Occipital lobe (tissue), 2 donors: Measurements from ENCODE around the gene AFG3L2. TPM values are rescaled to one million over a fixed set of nuclear protein-coding genes. Genes with fewer than 3 reads are reported as not detected.

Source experiments
- DNase-seq: peaks from one replicate; lab custom pipeline; 2025; lab: John Stamatoyannopoulos, UW
- total RNA-seq: library from RNA; depleted of rRNA; stranded (reverse); fragments of >200 nt; gene quantifications from one replicate; pipeline ENCODE4 v1.2.3, GENCODE V29; 2014

Gene AFG3L2
- total RNA-seq, 1 donor from 2014 or later: 39.3 TPM

GRCh38 chr18:12361770-12362378, 15.2 kb downstream of the AFG3L2 start:
- no peak for DNase-seq

- DNase-seq: no peak
Observed at GRCh38 chr18:12359515-12359927, 17.5 kb downstream of the AFG3L2 start.

- no peak for DNase-seq
Observed at GRCh38 chr18:12352188-12352587, 24.8 kb downstream of the AFG3L2 start.

- no peak for DNase-seq
Observed at GRCh38 chr18:12347895-12348294, 29.1 kb downstream of the AFG3L2 start.

GRCh38 chr18:12346240-12346565, 30.8 kb downstream of the AFG3L2 start:
- no peak for DNase-seq

GRCh38 chr18:12345491-12346239, 31.4 kb downstream of the AFG3L2 start:
- DNase-seq: no peak

GRCh38 chr18:12342661-12343060, 34.4 kb downstream of the AFG3L2 start:
- DNase-seq: no peak

- no peak for DNase-seq
Observed at GRCh38 chr18:12340945-12341660, 35.9 kb downstream of the AFG3L2 start.

- DNase-seq: no peak
Observed at GRCh38 chr18:12338382-12338781, 38.6 kb downstream of the AFG3L2 start.

GRCh38 chr18:12336887-12337286, 40.1 kb downstream of the AFG3L2 start:
- DNase-seq: no peak

GRCh38 chr18:12336171-12336613, 40.8 kb downstream of the AFG3L2 start:
- no peak for DNase-seq

GRCh38 chr18:12335503-12335902, 41.5 kb downstream of the AFG3L2 start:
- no peak for DNase-seq

GRCh38 chr18:12334863-12335262, 42.2 kb downstream of the AFG3L2 start:
- no peak for DNase-seq

GRCh38 chr18:12334366-12334808, 42.6 kb downstream of the AFG3L2 start:
- DNase-seq: no peak

- DNase-seq: no peak
Observed at GRCh38 chr18:12333506-12334290, 43.3 kb downstream of the AFG3L2 start.

GRCh38 chr18:12330766-12331165, 46.3 kb downstream of the AFG3L2 start:
- no peak for DNase-seq

- no peak for DNase-seq
Observed at GRCh38 chr18:12329125-12329698, 47.8 kb downstream of the AFG3L2 start.

GRCh38 chr18:12328179-12328823, 48.7 kb downstream of the AFG3L2 start:
- no peak for DNase-seq

GRCh38 chr18:12327510-12328178, 49.4 kb downstream of the AFG3L2 start:
- DNase-seq: no peak
